Measurements from ENCODE around the gene OR5AL1. TPM values are rescaled to one million over a fixed set of nuclear protein-coding genes. Genes with fewer than 3 reads are reported as not detected.
A peak's percentile ranks its signal among the peaks of the same experiment; 100 is the strongest.
"Not testable (repeated sequence)": the region's sequence is repeated elsewhere in the genome, so short reads cannot be mapped to it uniquely, and the experiment has no call there.

Gene OR5AL1
- total RNA-seq, result not detected
- long read RNA-seq, donor 1, result 0 reads
- long read RNA-seq, donor 2, result 0 reads

GRCh38 chr11:56412396-56412795, at the start of gene OR5AL1:
Gene OR5AL1 (plus strand): TSS chr11:56412696.
- intact Hi-C loops (cut with DNase I, micrococcal nuclease), result no loop called here
- H3K4me1 ChIP-seq (ENCODE audit: low read depth), result no peaks in the 10 kb centered on the region
- ATAC-seq, result no peak
- H3K9me3 ChIP-seq, result no peaks in the 10 kb centered on the region
- DNase-seq, result no peak
- no peak within 1 kb of the TSS for H3K4me3 ChIP-seq
- no peaks in the 10 kb centered on the region for H3K36me3 ChIP-seq (ENCODE audit: low read depth)
- TF ChIP-seq CTCF (IDR thresholded peaks at IDR 0.05), result no peak

GRCh38 chr11:56375324-56375723, 37.2 kb upstream of the OR5AL1 start, which contains the start of gene OR8U1:
Gene OR8U1 (plus strand): TSS chr11:56375624. CDS start chr11:56375624, 0 bp downstream.
- intact Hi-C loops (cut with DNase I, micrococcal nuclease), result no loop called here
- Histone ChIP-seq H3K4me1 (ENCODE audit: low read depth) (no peaks in the 10 kb centered on the region), H3K4me3 (no peak within 1 kb of the TSS), H3K9me3 (no peaks in the 10 kb centered on the region), H3K36me3 (ENCODE audit: low read depth) (no peaks in the 10 kb centered on the region)
- TF ChIP-seq CTCF (IDR thresholded peaks at IDR 0.05), result no peak
- DNase-seq (no peak), ATAC-seq (no peak)

GRCh38 chr11:56380120-56380519, 32.4 kb upstream of the OR5AL1 start:
- DNase-seq (no peak), ATAC-seq (no peak)
- H3K9me3 ChIP-seq, result no peaks in the 10 kb centered on the region
- H3K4me1 ChIP-seq (ENCODE audit: low read depth), result no peaks in the 10 kb centered on the region
- intact Hi-C loops (cut with DNase I, micrococcal nuclease), result no loop called here
- no peak for TF ChIP-seq CTCF (IDR thresholded peaks at IDR 0.05)
- H3K4me3 ChIP-seq, result no peak overlapping the region
- H3K36me3 ChIP-seq (ENCODE audit: low read depth), result no peaks in the 10 kb centered on the region

GRCh38 chr11:56394381-56394780, 18.1 kb upstream of the OR5AL1 start:
- no peak for ATAC-seq
- H3K9me3 ChIP-seq, result no peaks in the 10 kb centered on the region
- H3K36me3 ChIP-seq (ENCODE audit: low read depth), result no peaks in the 10 kb centered on the region
- no peak for DNase-seq
- H3K4me3 ChIP-seq, result no peak overlapping the region
- no peaks in the 10 kb centered on the region for H3K4me1 ChIP-seq (ENCODE audit: low read depth)
- no peak for TF ChIP-seq CTCF (IDR thresholded peaks at IDR 0.05)
- intact Hi-C loops (cut with DNase I, micrococcal nuclease), result no loop called here

GRCh38 chr11:56396047-56396446, 16.4 kb upstream of the OR5AL1 start:
- Histone ChIP-seq H3K36me3 (ENCODE audit: low read depth) (no peaks in the 10 kb centered on the region), H3K4me1 (ENCODE audit: low read depth) (no peaks in the 10 kb centered on the region), H3K4me3 (no peak overlapping the region), H3K9me3 (no peaks in the 10 kb centered on the region)
- DNase-seq (no peak), ATAC-seq (no peak)
- intact Hi-C loops (cut with DNase I, micrococcal nuclease), result no loop called here
- no peak for TF ChIP-seq CTCF (IDR thresholded peaks at IDR 0.05)

GRCh38 chr11:56401858-56402461, 10.5 kb upstream of the OR5AL1 start:
- ATAC-seq; H3K4me3 ChIP-seq; H3K9me3 ChIP-seq; intact Hi-C loops (cut with DNase I, micrococcal nuclease); H3K36me3 ChIP-seq (ENCODE audit: low read depth); H3K4me1 ChIP-seq (ENCODE audit: low read depth): not testable (repeated sequence)
- DNase-seq, result peak in 1 of 3 donors; percentile 39

Data from mucosa of descending colon (tissue), 3 donors.